ENCODE results near the gene IPMK. TPM values are rescaled to one million over a fixed set of nuclear protein-coding genes. Genes with fewer than 3 reads are reported as not detected.

Gene IPMK
- total RNA-seq, 1 donor from 2014 or later, result 6.8 TPM

GRCh38 chr10:58268454-58268945, 806 bp upstream of the IPMK start:
- Mint-ChIP-seq H3K4me1 (ENCODE audit: low read depth, unreplicated experiment) (peaks cover 17% of the 10 kb centered on the region), H3K9me3 (ENCODE audit: unreplicated experiment) (no peaks in the 10 kb centered on the region), H3K4me3 (ENCODE audit: unreplicated experiment) (peak overlapping the region; percentile 95), H3K27ac (ENCODE audit: unreplicated experiment) (peak overlapping the region; percentile 99), H3K36me3 (ENCODE audit: low read depth, unreplicated experiment) (peaks cover 2% of the 10 kb centered on the region), H3K27me3 (ENCODE audit: low read depth, unreplicated experiment) (no peaks in the 10 kb centered on the region)
- peak overlapping the region; percentile 81 for H3K4me3 ChIP-seq (ENCODE audit: insufficient read depth, low read depth, low read length)
- no peaks in the 10 kb centered on the region for H3K36me3 ChIP-seq (ENCODE audit: insufficient read depth, low read length)
- H3K9me3 ChIP-seq (ENCODE audit: insufficient read depth, low read depth, low read length), result no peaks in the 10 kb centered on the region
- FAIRE-seq, result no peak
- H2AFZ ChIP-seq (ENCODE audit: low read depth, low read length), result peak overlapping the region; percentile 97
- H3K9ac ChIP-seq (ENCODE audit: low read length), result peak overlapping the region; percentile 85
- H3K27me3 ChIP-seq (ENCODE audit: insufficient read depth, low read length), result no peaks in the 10 kb centered on the region
- TF ChIP-seq EZH2 (IDR thresholded peaks at IDR 0.05; ENCODE audit: insufficient read depth, low read length), result no peak
- TF ChIP-seq, protein P1, sequence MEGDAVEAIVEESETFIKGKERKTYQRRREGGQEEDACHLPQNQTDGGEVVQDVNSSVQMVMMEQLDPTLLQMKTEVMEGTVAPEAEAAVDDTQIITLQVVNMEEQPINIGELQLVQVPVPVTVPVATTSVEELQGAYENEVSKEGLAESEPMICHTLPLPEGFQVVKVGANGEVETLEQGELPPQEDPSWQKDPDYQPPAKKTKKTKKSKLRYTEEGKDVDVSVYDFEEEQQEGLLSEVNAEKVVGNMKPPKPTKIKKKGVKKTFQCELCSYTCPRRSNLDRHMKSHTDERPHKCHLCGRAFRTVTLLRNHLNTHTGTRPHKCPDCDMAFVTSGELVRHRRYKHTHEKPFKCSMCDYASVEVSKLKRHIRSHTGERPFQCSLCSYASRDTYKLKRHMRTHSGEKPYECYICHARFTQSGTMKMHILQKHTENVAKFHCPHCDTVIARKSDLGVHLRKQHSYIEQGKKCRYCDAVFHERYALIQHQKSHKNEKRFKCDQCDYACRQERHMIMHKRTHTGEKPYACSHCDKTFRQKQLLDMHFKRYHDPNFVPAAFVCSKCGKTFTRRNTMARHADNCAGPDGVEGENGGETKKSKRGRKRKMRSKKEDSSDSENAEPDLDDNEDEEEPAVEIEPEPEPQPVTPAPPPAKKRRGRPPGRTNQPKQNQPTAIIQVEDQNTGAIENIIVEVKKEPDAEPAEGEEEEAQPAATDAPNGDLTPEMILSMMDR (IDR thresholded peaks at IDR 0.05; ENCODE audit: insufficient read depth, low read depth, low read length), result no peak
- H3K79me2 ChIP-seq (ENCODE audit: insufficient read depth, low read length), result peaks cover 73% of the 10 kb centered on the region
- peak overlapping the region; percentile 84 for H3K4me2 ChIP-seq (ENCODE audit: low read length)
- no peak for DNase-seq (ENCODE audit: low read depth)
- H3K4me1 ChIP-seq (ENCODE audit: insufficient read depth, low read length), result peaks cover 16% of the 10 kb centered on the region
- peak overlapping the region; percentile 88 for H3K27ac ChIP-seq (ENCODE audit: low read depth, low read length)
- no peaks in the 10 kb centered on the region for H4K20me1 ChIP-seq (ENCODE audit: insufficient read depth, low read length)

GRCh38 chr10:58266826-58267712, 625 bp downstream of the IPMK start:
- Histone ChIP-seq H3K27ac (ENCODE audit: low read depth, low read length) (peak overlapping the region; percentile 88), H3K27me3 (ENCODE audit: insufficient read depth, low read length) (no peaks in the 10 kb centered on the region), H3K36me3 (ENCODE audit: insufficient read depth, low read length) (no peaks in the 10 kb centered on the region), H3K9ac (ENCODE audit: low read length) (peak overlapping the region; percentile 85), H3K4me3 (ENCODE audit: insufficient read depth, low read depth, low read length) (peak overlapping the region; percentile 83), H2AFZ (ENCODE audit: low read depth, low read length) (peak overlapping the region; percentile 85), H4K20me1 (ENCODE audit: insufficient read depth, low read length) (no peaks in the 10 kb centered on the region), H3K79me2 (ENCODE audit: insufficient read depth, low read length) (peaks cover 64% of the 10 kb centered on the region), H3K9me3 (ENCODE audit: insufficient read depth, low read depth, low read length) (no peaks in the 10 kb centered on the region), H3K4me2 (ENCODE audit: low read length) (peak overlapping the region; percentile 84), H3K4me1 (ENCODE audit: insufficient read depth, low read length) (peaks cover 16% of the 10 kb centered on the region)
- no peaks in the 10 kb centered on the region for H3K9me3 Mint-ChIP-seq (ENCODE audit: unreplicated experiment)
- TF ChIP-seq EZH2 (IDR thresholded peaks at IDR 0.05; ENCODE audit: insufficient read depth, low read length), result no peak
- TF ChIP-seq, protein P1 (IDR thresholded peaks at IDR 0.05; ENCODE audit: insufficient read depth, low read depth, low read length), result no peak
- peak overlapping the region; percentile 91 for H3K27ac Mint-ChIP-seq (ENCODE audit: unreplicated experiment)
- H3K4me3 Mint-ChIP-seq (ENCODE audit: unreplicated experiment), result peak overlapping the region; percentile 99
- DNase-seq (ENCODE audit: low read depth) (peak; percentile 47), FAIRE-seq (no peak)
- H3K36me3 Mint-ChIP-seq (ENCODE audit: low read depth, unreplicated experiment), result peaks cover 2% of the 10 kb centered on the region
- peaks cover 17% of the 10 kb centered on the region for H3K4me1 Mint-ChIP-seq (ENCODE audit: low read depth, unreplicated experiment)
- H3K27me3 Mint-ChIP-seq (ENCODE audit: low read depth, unreplicated experiment), result no peaks in the 10 kb centered on the region
